ENCODE measurements around the gene PDLIM1.
A peak's percentile ranks its signal among the peaks of the same experiment; 100 is the strongest.

Gene PDLIM1

DNA sequence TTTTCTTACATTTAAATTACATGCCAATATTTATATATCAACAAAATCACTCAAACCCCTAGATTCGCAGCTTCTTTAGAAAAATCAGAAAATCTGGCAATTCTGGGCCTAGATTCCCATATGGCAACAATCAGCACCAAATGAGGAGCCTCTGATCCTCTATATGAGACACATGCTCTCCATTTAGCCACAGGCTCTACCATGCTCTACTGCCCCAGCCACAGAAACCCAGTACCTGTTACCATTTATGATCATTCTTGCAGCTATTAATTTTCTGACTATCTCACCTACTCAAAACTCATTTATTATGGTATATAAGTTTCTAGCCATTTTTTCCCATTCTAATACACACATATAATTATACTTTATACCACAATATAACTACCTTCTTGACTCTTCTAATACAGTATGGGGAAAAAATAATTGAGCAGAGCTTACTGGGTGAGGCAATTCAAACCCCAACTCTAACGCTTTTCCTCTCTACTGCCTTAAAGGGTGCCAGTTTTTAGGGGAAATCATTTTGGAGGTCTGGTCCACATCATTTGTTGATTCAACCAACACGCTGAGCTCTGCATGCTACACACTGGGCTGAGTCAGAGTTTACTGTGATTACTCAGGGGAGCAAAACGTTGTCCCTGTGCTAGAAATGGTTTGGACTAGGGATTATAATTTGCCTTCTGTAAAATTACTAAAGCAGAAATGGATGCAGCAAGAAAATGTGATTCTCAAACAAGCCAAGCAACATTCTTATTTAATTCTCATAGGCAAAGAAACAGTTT is 11.6 kb downstream of the PDLIM1 start:
- peaks cover 68% of the 10 kb centered on the region for H3K4me1 ChIP-seq (ENCODE audit: control insufficient read depth, insufficient read depth, low read length)
- no peaks in the 10 kb centered on the region for H3K27me3 ChIP-seq (ENCODE audit: control insufficient read depth, insufficient read depth, low read length)
- H3K4me3 ChIP-seq (ENCODE audit: low read length) = no peak overlapping the region
- no peaks in the 10 kb centered on the region for H3K36me3 ChIP-seq (ENCODE audit: control insufficient read depth, insufficient read depth, low read length)
- peak overlapping the region; percentile 18 for H3K9ac ChIP-seq (ENCODE audit: low read length)
- no peaks in the 10 kb centered on the region for H3K9me3 ChIP-seq (ENCODE audit: control insufficient read depth, low read length)

DNA sequence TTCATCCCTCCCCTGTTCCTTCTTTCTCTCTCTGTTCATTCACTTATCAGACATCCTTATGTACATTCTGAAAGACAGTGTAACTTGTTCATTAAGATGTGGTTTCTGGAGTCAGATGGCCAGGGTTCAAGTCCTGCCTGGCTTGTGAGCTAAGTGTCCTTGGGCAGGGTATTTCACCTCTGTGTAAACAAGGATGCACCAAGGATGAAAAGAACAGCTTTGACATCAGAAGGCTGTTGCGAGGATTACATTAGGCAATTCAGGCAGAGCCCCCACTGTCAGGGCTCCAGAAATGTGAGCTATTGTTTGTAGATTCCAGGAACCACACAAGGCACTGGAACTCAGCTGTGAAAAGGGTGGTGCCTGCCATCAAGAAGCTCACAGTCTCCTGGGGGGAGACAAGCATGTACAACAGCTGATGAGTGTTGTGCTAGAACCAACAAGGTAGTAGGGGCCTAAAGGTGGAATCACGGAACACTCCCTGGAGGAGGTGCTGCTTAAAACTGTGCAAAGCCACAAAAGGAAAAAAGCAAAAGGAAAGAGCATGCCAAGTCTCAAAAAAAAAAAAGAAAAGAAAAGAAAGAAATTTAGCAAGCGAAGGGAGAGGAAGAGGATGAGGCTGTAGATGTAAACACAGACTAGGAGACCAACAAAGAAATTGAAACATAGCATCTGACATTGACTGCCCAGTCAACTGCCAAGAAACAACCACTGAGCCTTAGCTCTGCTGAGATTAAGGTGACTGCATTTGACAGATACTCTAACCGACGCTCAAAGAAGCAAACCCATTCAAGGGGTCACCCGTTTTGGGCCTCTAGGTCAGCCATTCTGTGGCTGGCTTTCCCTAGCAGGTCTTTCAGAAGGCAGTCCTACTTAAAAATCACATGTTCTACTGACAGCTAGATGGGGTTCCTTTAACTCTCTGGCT is 12.5 kb downstream of the PDLIM1 start:
- Histone ChIP-seq H3K36me3 (ENCODE audit: control insufficient read depth, insufficient read depth, low read length) (no peaks in the 10 kb centered on the region), H3K27me3 (ENCODE audit: control insufficient read depth, insufficient read depth, low read length) (no peaks in the 10 kb centered on the region), H3K4me3 (ENCODE audit: low read length) (no peak overlapping the region), H3K9ac (ENCODE audit: low read length) (no peak overlapping the region), H3K9me3 (ENCODE audit: control insufficient read depth, low read length) (no peaks in the 10 kb centered on the region), H3K4me1 (ENCODE audit: control insufficient read depth, insufficient read depth, low read length) (peaks cover 76% of the 10 kb centered on the region)

DNA sequence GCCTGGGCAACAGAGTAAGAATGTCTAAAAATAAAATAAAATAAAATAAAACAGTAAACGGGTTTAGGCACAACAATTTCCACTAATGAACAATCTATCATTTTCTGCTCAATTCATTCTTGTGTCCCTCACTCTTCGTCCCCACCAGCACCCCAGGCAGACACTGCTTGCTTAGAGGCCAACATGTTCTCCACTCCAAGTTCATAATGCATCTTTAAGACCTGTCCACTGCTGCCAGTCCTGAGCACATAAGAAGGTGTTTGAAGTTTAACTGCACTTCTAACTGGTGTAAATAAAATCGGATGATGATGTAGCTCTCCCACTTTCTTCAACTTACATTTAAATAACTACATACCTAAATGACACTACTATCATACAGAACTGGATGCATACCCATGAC is 13.2 kb downstream of the PDLIM1 start:
- Histone ChIP-seq H3K9ac (ENCODE audit: low read length) (no peak overlapping the region), H3K27me3 (ENCODE audit: control insufficient read depth, insufficient read depth, low read length) (no peaks in the 10 kb centered on the region), H3K4me3 (ENCODE audit: low read length) (no peak overlapping the region), H3K9me3 (ENCODE audit: control insufficient read depth, low read length) (no peaks in the 10 kb centered on the region), H3K4me1 (ENCODE audit: control insufficient read depth, insufficient read depth, low read length) (peaks cover 82% of the 10 kb centered on the region), H3K36me3 (ENCODE audit: control insufficient read depth, insufficient read depth, low read length) (no peaks in the 10 kb centered on the region)

DNA sequence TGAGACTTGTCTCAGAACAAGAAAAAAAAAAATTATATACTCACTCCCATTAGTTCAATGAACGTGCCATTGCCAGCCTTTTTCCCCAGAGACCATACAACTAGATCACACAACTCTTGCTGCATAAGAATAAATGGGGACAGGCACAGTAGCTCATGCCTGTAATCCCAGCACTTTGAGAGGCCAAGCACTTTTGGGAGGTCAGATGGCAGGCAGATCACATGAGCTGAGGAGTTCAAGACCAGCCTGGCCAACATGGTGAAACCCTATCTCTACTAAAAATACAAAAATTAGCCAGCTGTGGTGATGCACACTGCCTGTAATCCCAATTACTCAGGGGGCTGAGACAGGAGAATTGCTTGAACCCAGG is 13.6 kb downstream of the PDLIM1 start:
- peaks cover 80% of the 10 kb centered on the region for H3K4me1 ChIP-seq (ENCODE audit: control insufficient read depth, insufficient read depth, low read length)
- H3K27me3 ChIP-seq (ENCODE audit: control insufficient read depth, insufficient read depth, low read length) = no peaks in the 10 kb centered on the region
- H3K9ac ChIP-seq (ENCODE audit: low read length) = no peak overlapping the region
- no peaks in the 10 kb centered on the region for H3K9me3 ChIP-seq (ENCODE audit: control insufficient read depth, low read length)
- H3K4me3 ChIP-seq (ENCODE audit: low read length) = no peak overlapping the region
- H3K36me3 ChIP-seq (ENCODE audit: control insufficient read depth, insufficient read depth, low read length) = no peaks in the 10 kb centered on the region

DNA sequence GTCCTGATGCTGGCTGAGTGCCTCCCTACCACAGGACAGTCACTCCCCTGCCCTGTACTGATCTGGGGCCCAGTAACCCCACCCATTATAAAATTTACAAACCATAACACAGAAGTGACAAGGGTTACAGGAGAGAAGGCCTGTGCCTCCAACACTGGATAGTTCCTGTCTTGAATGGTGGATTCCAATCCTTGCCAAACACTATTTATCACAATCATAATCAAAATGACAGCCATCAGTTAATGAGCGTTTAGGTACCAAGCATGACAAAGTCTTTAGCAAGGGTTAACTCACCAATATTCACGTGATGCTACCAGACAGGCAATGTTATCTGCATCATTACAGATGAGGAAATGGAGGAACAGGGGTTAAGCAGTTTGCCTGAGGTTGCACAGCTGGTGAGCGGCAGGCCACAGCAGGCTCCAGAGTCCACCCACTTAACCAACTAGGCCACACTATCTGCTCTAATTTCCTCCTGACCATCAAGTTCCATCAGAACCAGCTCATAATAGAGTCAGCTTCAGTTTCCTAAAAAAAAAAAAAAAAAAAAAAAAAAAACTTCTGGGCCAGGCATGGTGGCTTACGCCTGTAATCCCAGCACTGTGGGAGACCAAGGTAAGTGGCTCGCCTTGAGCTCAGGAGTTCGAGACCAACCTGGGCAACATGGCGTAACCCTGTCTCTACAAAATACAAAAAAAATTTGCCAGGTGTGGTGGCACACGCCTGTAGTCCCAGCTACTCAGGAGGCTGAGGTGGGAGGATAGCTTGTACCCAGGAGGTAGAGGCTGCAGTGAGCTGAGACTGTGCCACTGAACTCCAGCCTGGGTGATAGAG is 14.2 kb downstream of the PDLIM1 start:
- Histone ChIP-seq H3K9ac (ENCODE audit: low read length) (peak overlapping the region; percentile 44), H3K4me1 (ENCODE audit: control insufficient read depth, insufficient read depth, low read length) (peaks cover 76% of the 10 kb centered on the region)

DNA sequence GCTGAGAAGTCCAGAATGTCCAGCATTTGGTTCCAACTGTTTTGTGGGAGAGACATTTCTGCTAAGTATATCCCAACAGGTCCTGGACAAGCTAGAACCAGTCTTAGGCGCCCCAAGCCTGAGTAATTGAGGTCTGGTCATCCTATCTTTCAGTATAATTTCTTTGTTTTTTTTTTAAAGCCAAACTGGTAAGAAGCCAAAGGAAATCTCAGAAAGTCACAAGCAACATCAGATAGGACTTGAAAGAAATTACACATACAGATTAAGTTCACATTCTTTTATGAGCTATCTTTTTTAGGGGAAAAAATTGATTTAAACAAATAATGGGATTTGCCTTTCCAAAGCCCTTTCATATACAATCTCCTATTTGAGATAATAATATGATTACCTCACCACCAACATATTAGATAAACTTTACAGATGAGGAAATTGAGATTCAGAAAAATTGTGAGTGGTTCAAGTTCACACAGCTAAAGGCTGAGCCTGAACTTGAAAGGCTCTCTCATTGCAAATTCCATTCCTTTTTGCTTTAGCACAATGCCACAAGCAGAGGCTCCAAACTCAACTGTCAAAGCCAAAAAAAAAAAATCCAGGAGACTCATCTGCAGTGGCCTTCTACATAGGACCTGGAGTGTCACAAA is 15.0 kb downstream of the PDLIM1 start:
- Histone ChIP-seq H3K36me3 (ENCODE audit: control insufficient read depth, insufficient read depth, low read length) (no peaks in the 10 kb centered on the region), H3K4me3 (ENCODE audit: low read length) (no peak overlapping the region), H3K27me3 (ENCODE audit: control insufficient read depth, insufficient read depth, low read length) (no peaks in the 10 kb centered on the region), H3K9me3 (ENCODE audit: control insufficient read depth, low read length) (no peaks in the 10 kb centered on the region), H3K9ac (ENCODE audit: low read length) (peak overlapping the region; percentile 44), H3K4me1 (ENCODE audit: control insufficient read depth, insufficient read depth, low read length) (peaks cover 75% of the 10 kb centered on the region)

More for the DNA sequence above, 14.2 kb downstream of the PDLIM1 start:
- H3K27me3 ChIP-seq (ENCODE audit: control insufficient read depth, insufficient read depth, low read length) = no peaks in the 10 kb centered on the region
- H3K9me3 ChIP-seq (ENCODE audit: control insufficient read depth, low read length) = no peaks in the 10 kb centered on the region
- no peaks in the 10 kb centered on the region for H3K36me3 ChIP-seq (ENCODE audit: control insufficient read depth, insufficient read depth, low read length)
- H3K4me3 ChIP-seq (ENCODE audit: low read length) = no peak overlapping the region

DNA sequence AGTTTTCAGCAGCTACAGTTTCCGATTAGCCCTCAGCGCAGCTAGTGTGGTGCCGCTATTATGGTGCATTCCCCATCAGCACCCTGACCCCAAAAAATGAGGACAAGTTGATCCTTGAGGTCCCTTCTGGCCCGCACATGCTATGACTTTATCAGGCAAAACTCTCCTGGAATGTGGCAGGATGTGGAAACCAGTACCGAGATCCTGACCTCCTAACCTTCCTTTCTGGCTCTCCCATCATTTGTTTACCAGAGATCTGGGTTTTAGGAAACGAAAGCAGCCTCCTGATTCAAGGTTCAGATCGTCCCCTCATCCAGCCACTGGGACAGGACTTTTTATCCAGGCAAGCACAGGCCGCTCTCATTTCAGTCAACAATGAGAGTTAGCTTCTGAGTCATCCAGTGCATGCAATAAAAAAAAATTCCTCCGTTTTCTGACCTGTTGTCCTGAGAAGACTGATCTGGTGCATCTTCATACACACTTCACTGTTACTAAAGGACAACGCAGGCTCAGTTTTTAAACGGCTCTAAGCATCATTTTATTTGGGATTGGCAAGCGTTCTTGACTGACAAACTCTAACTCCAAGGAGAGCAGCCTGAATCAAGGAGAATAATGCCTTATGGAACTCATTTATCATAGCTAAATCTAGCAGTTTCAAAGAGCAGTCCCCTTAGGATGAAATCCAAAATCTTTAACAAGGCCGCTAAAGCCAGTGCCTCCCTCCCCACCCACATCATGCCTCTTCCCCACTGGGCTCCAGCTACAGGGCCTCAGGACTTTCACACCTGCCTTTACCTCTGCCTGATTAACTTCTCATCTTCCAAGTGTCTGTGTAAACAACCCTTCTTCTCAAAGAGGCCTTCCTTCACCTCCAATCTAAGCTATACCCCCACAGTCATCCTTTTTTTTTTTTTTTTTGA is 17.1 kb downstream of the PDLIM1 start:
- H3K4me1 ChIP-seq (ENCODE audit: control insufficient read depth, insufficient read depth, low read length) = peaks cover 61% of the 10 kb centered on the region
- H3K9me3 ChIP-seq (ENCODE audit: control insufficient read depth, low read length) = no peaks in the 10 kb centered on the region
- no peaks in the 10 kb centered on the region for H3K27me3 ChIP-seq (ENCODE audit: control insufficient read depth, insufficient read depth, low read length)
- no peaks in the 10 kb centered on the region for H3K36me3 ChIP-seq (ENCODE audit: control insufficient read depth, insufficient read depth, low read length)
- H3K4me3 ChIP-seq (ENCODE audit: low read length) = no peak overlapping the region
- peak overlapping the region; percentile 30 for H3K9ac ChIP-seq (ENCODE audit: low read length)

DNA sequence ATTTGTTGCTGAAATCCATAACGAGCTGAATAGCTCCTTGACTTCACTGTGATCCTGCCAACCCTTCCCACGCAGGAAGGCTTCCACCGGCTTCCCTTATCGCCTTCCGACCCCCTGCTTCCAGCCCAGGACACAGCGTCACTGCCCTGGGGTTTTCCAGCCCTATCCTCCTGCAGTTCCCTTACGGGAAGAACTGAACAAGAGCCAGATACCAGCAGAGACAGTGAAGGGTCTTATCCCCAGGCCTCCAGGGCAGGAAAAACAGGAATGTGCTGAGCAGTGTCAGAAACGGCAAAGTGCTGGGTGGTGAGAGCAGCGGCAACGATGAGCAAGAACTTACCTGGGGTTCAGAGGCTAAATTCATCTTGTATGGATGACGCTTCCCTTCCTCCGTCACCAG is 22.4 kb downstream of the PDLIM1 start:
- peaks cover 4% of the 10 kb centered on the region for H3K36me3 ChIP-seq (ENCODE audit: control insufficient read depth, insufficient read depth, low read length)
- H3K9ac ChIP-seq (ENCODE audit: low read length) = no peak overlapping the region
- H3K27me3 ChIP-seq (ENCODE audit: control insufficient read depth, insufficient read depth, low read length) = no peaks in the 10 kb centered on the region
- peaks cover 49% of the 10 kb centered on the region for H3K4me1 ChIP-seq (ENCODE audit: control insufficient read depth, insufficient read depth, low read length)
- no peaks in the 10 kb centered on the region for H3K9me3 ChIP-seq (ENCODE audit: control insufficient read depth, low read length)
- no peak overlapping the region for H3K4me3 ChIP-seq (ENCODE audit: low read length)

DNA sequence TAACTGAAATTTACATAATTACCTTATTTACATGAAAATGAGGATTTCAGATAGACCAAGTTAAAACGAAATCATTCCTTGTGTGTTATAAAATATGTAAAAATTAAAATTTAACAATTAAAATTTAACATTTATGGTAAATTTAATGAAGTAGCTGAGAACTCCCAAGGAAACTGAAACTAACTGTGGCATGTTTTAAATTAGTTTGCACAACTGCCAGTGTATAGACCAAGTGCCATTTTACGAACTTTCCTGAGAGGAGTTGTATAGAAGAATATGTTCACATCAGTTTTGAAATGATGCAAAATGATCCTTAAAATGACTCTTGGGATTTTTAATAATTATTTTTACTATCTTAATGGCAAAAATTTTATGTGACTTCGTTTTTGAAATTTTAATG is 23.6 kb downstream of the PDLIM1 start:
- Histone ChIP-seq H3K36me3 (ENCODE audit: control insufficient read depth, insufficient read depth, low read length) (peaks cover 6% of the 10 kb centered on the region), H3K9ac (ENCODE audit: low read length) (no peak overlapping the region)

DNA sequence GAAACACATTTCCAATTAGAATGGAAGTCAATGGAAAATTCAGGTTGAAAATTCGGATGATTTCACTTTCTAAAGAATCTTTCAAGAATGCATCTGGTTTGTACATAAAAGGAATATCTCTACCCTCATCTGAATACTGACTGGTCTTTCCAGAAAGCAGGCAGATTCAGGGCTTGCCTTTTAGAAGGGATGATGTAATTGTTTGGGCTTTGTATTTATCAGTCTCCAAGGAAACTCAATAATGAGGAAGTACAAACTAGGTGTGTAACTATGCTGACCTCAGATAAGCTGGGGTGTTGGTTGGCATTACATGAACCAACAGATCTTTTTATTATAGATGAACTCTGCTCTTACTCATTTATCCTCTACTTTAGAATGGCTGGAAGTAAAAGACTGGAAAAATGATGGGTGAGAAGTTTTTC is 24.1 kb downstream of the PDLIM1 start:
- H3K4me1 ChIP-seq (ENCODE audit: control insufficient read depth, insufficient read depth, low read length) = peaks cover 49% of the 10 kb centered on the region
- H3K36me3 ChIP-seq (ENCODE audit: control insufficient read depth, insufficient read depth, low read length) = peaks cover 6% of the 10 kb centered on the region
- peak overlapping the region; percentile 62 for H3K9ac ChIP-seq (ENCODE audit: low read length)
- H3K9me3 ChIP-seq (ENCODE audit: control insufficient read depth, low read length) = no peaks in the 10 kb centered on the region
- no peaks in the 10 kb centered on the region for H3K27me3 ChIP-seq (ENCODE audit: control insufficient read depth, insufficient read depth, low read length)
- no peak overlapping the region for H3K4me3 ChIP-seq (ENCODE audit: low read length)

More for the DNA sequence above, 23.6 kb downstream of the PDLIM1 start:
- Histone ChIP-seq H3K27me3 (ENCODE audit: control insufficient read depth, insufficient read depth, low read length) (no peaks in the 10 kb centered on the region), H3K4me3 (ENCODE audit: low read length) (no peak overlapping the region), H3K9me3 (ENCODE audit: control insufficient read depth, low read length) (no peaks in the 10 kb centered on the region), H3K4me1 (ENCODE audit: control insufficient read depth, insufficient read depth, low read length) (peaks cover 49% of the 10 kb centered on the region)
